Activated CD8-positive, alpha-beta T cell treated with anti-CD3 and anti-CD28 coated beads for 36 hours (primary cell): ENCODE measurements around the gene PJA2. TPM values are rescaled to one million over a fixed set of nuclear protein-coding genes. Genes with fewer than 3 reads are reported as not detected.

ENCODE experiments used
- ATAC-seq: fragments of 200-7000 bp; cut with Tn5 transposase; one replicate; pipeline ENCODE4 v1.10.0; 2021; ENCODE audit warnings: mild to moderate bottlenecking, moderate library complexity
- CTCF ChIA-PET: fragments of 350-600 bp; sonication (Branson Sonifier 250); formaldehyde crosslinking; loops from one replicate; lab custom pipeline; 2021; ENCODE audit warnings: antibody characterized with exemption; lab: Charles Lee
- POLR2A ChIA-PET: fragments of 350-600 bp; sonication (Branson Sonifier 250); formaldehyde crosslinking; loops from one replicate; lab custom pipeline; 2021; ENCODE audit warnings: antibody characterized with exemption; lab: Charles Lee
- DNase-seq: peaks from one replicate; pipeline ENCODE4 v3.0.0-alpha.2; 2020
- H3K27ac Mint-ChIP-seq: one replicate; pipeline ENCODE4 v1.8.0; 2021; ENCODE audit warnings: mild to moderate bottlenecking, mixed read lengths
- H3K27me3 Mint-ChIP-seq: one replicate; pipeline ENCODE4 v1.8.0; 2021; ENCODE audit warnings: mixed read lengths
- H3K36me3 Mint-ChIP-seq: one replicate; pipeline ENCODE4 v1.8.0; 2021; ENCODE audit warnings: low read depth, mixed read lengths
- H3K4me1 Mint-ChIP-seq: one replicate; pipeline ENCODE4 v1.8.0; 2021; ENCODE audit warnings: low read depth, mixed read lengths
- H3K4me3 Mint-ChIP-seq: one replicate; pipeline ENCODE4 v1.8.0; 2021; ENCODE audit warnings: mild to moderate bottlenecking, moderate library complexity, mixed read lengths
- H3K9me3 Mint-ChIP-seq: one replicate; pipeline ENCODE4 v1.8.0; 2021; ENCODE audit warnings: mixed read lengths
- CTCF ChIP-seq: fragments of 200-600 bp; IDR thresholded peaks from one replicate; pipeline ENCODE4 v1.8.0; 2022; ENCODE audit warnings: antibody characterized with exemption, mild to moderate bottlenecking
- intact Hi-C: fragments of 100-400 bp; cut with micrococcal nuclease; formaldehyde crosslinking; loops from one replicate; pipeline ENCODE4 v1.10.0; 2022
- total RNA-seq, 2 experiments: library from RNA; stranded (reverse); gene quantifications; one replicate each; pipeline ENCODE4 v1.2.3, GENCODE V29; 2021

PJA2 gene
- total RNA-seq, 2 experiments from 2014 or later = 65.2 to 67.4 TPM

GRCh38 chr5:109329333-109330237 lies 80.2 kb downstream of the PJA2 start:
- H3K27ac Mint-ChIP-seq = no peak overlapping the region
- no peaks in the 10 kb centered on the region for H3K4me1 Mint-ChIP-seq
- no peak for TF ChIP-seq CTCF
- no peak overlapping the region for H3K4me3 Mint-ChIP-seq
- peaks cover 8% of the 10 kb centered on the region for H3K36me3 Mint-ChIP-seq
- ChIA-PET POLR2A (interaction anchor here (1.0 kb wide), 1 partner anchor 31 kb away, joined by 4 read pairs; no protein-coding TSS in a partner anchor), CTCF (no interaction called here)
- intact Hi-C loops = no loop called here
- no peak for DNase-seq
- ATAC-seq = no peak
- no peaks in the 10 kb centered on the region for H3K27me3 Mint-ChIP-seq
- H3K9me3 Mint-ChIP-seq = no peaks in the 10 kb centered on the region

- Mint-ChIP-seq H3K4me1 (no peaks in the 10 kb centered on the region), H3K27ac (no peak overlapping the region), H3K27me3 (no peaks in the 10 kb centered on the region), H3K36me3 (peaks cover 4% of the 10 kb centered on the region), H3K9me3 (no peaks in the 10 kb centered on the region), H3K4me3 (no peak overlapping the region)
- intact Hi-C loops = no loop called here
- ChIA-PET CTCF (interaction anchor here (0.6 kb wide), 1 partner anchor 502 kb away, joined by 3 read pairs; no protein-coding TSS in a partner anchor), POLR2A (interaction anchor here (1.0 kb wide), 1 partner anchor 32 kb away, joined by 4 read pairs; no protein-coding TSS in a partner anchor)
- no peak for ATAC-seq
- no peak for DNase-seq
- no peak for TF ChIP-seq CTCF
Measured at GRCh38 chr5:109328626-109329025, 81.1 kb downstream of the PJA2 start.

- no peaks in the 10 kb centered on the region for H3K9me3 Mint-ChIP-seq
- intact Hi-C loops = no loop called here
- POLR2A ChIA-PET = no interaction called here
- no peaks in the 10 kb centered on the region for H3K4me1 Mint-ChIP-seq
- ATAC-seq (no peak), DNase-seq (no peak)
- no peak for TF ChIP-seq CTCF
- no peaks in the 10 kb centered on the region for H3K27me3 Mint-ChIP-seq
- CTCF ChIA-PET = no interaction called here
- H3K4me3 Mint-ChIP-seq = no peak overlapping the region
- H3K27ac Mint-ChIP-seq = no peak overlapping the region
- peaks cover 3% of the 10 kb centered on the region for H3K36me3 Mint-ChIP-seq
Measured at GRCh38 chr5:109327570-109327969, 82.2 kb downstream of the PJA2 start.

GRCh38 chr5:109326919-109327318 lies 82.9 kb downstream of the PJA2 start:
- ATAC-seq (no peak), DNase-seq (no peak)
- CTCF ChIA-PET = no interaction called here
- POLR2A ChIA-PET = no interaction called here
- Mint-ChIP-seq H3K27ac (no peak overlapping the region), H3K36me3 (peaks cover 3% of the 10 kb centered on the region), H3K9me3 (no peaks in the 10 kb centered on the region), H3K4me3 (no peak overlapping the region), H3K4me1 (no peaks in the 10 kb centered on the region), H3K27me3 (no peaks in the 10 kb centered on the region)
- no peak for TF ChIP-seq CTCF
- intact Hi-C loops = no loop called here

- no peak for ATAC-seq
Measured at GRCh38 chr5:109325456-109325855, 84.3 kb downstream of the PJA2 start.

More at GRCh38 chr5:109325456-109325855, 84.3 kb downstream of the PJA2 start:
- no peak for DNase-seq
- no peak overlapping the region for H3K27ac Mint-ChIP-seq
- H3K36me3 Mint-ChIP-seq = peaks cover 3% of the 10 kb centered on the region
- no peak overlapping the region for H3K4me3 Mint-ChIP-seq
- no peaks in the 10 kb centered on the region for H3K27me3 Mint-ChIP-seq
- no peak for TF ChIP-seq CTCF
- no peaks in the 10 kb centered on the region for H3K9me3 Mint-ChIP-seq
- ChIA-PET POLR2A (no interaction called here), CTCF (no interaction called here)
- intact Hi-C loops = no loop called here
- H3K4me1 Mint-ChIP-seq = no peaks in the 10 kb centered on the region
